Measurements from ENCODE around the gene MINDY3.
"Not testable (repeated sequence)": the region's sequence is repeated elsewhere in the genome, so short reads cannot be mapped to it uniquely, and the experiment has no call there.

MINDY3 gene

DNA sequence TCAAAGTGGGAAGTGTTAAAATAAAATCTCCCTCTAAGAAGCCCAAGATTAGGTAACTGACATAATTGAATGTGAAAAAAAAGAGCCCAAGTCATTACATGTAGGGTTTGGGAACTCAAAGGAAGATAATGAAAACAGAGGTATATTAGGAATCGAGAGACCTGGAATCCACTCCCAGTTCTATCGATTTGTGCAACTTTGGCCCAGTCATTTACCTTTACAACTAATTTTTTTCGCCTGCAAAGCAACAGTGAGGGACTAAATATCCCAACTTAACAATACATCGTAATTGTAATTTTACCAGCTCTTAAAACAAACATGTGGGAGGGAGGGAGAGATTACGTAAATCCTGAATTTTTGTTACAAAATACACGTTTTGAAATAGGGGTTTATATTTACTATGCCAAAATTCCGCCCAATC is 1.4 kb downstream of the MINDY3 start:
- H3K9ac ChIP-seq (ENCODE audit: low read depth in 1 of 2, low read length in 2 of 2) = no peak overlapping the region
- no peak overlapping the region for H3K27ac ChIP-seq (ENCODE audit: low read depth, low read length)
- no peaks in the 10 kb centered on the region for H3K36me3 ChIP-seq (ENCODE audit: control insufficient read depth in 1 of 2, insufficient read depth in 2 of 2, low read length in 2 of 2)
- H3K4me3 ChIP-seq (ENCODE audit: low read depth in 1 of 2, low read length in 2 of 2) = peak overlapping the region; percentile 97 to 100
- H3K27me3 ChIP-seq (ENCODE audit: control insufficient read depth in 1 of 2, insufficient read depth in 2 of 2, low read length in 2 of 2) = no peaks in the 10 kb centered on the region
- no peaks in the 10 kb centered on the region for H3K9me3 ChIP-seq (ENCODE audit: control insufficient read depth in 1 of 2, low read length in 2 of 2)
- H3K4me1 ChIP-seq (ENCODE audit: control insufficient read depth in 1 of 2, insufficient read depth in 2 of 2, low read length in 2 of 2) = peaks cover 19 to 30% of the 10 kb centered on the region in 2 donors

DNA sequence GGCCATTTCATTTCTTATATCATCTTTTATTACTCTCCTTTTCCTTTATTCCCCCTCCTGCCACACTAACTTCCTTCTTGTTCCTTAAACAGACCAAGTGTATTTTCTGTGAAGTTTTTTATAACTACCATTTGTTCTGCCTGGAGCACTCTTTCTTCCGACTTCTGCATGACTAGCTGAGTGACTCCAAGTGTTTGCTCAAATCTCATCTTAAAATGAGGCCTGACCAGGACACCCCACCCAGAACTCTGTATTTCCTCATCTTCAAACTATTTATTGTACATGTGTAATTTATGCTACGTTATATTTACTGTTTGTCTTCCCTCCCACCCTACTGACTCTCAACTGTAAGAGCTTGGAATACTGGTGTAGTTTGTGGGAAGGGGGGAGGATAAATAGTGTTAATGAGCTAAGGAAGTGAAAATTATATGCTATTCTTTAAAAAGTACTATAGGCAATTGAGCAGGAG is 3.2 kb downstream of the MINDY3 start:
- no peak overlapping the region for H3K27ac ChIP-seq (ENCODE audit: low read depth, low read length)
- H3K4me3 ChIP-seq (ENCODE audit: low read depth in 1 of 2, low read length in 2 of 2) = no peak overlapping the region
- no peak overlapping the region for H3K9ac ChIP-seq (ENCODE audit: low read depth in 1 of 2, low read length in 2 of 2)
- H3K36me3 ChIP-seq (ENCODE audit: control insufficient read depth in 1 of 2, insufficient read depth in 2 of 2, low read length in 2 of 2) = no peaks in the 10 kb centered on the region
- no peaks in the 10 kb centered on the region for H3K9me3 ChIP-seq (ENCODE audit: control insufficient read depth in 1 of 2, low read length in 2 of 2)
- no peaks in the 10 kb centered on the region for H3K27me3 ChIP-seq (ENCODE audit: control insufficient read depth in 1 of 2, insufficient read depth in 2 of 2, low read length in 2 of 2)
- peaks cover 19 to 30% of the 10 kb centered on the region in 2 donors for H3K4me1 ChIP-seq (ENCODE audit: control insufficient read depth in 1 of 2, insufficient read depth in 2 of 2, low read length in 2 of 2)

DNA sequence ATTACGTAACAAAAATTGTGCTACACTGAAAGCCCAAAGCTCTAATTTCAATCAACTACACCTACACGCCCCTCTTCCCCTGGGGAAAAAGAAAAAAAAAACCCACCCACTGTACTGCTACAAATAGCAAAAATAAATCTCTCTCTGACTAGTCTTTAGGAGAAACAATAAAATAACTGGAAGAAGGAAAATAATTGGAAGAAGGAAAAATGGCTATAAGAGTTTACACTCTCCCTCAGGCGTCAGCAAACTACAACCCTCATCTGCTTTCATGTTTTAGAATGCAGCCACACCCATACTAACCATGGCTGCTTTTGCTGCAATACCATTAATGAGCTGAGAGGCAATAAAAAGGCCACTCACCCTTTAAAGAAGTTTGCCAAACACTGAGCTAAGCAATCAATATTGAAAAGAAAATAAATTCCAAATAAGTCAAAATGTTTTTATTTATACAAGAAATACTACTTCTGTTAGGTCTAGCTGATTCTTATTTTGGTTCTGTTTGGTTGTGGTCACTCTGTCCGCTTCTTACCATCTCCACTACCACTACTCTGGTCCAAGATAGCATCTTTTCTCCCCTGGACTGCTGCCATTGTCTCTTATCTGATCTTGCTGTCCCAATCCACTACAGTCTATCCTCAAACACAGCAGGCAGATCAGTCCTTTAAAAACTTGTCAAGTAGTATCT is 3.8 kb downstream of the MINDY3 start:
- H3K27ac ChIP-seq (ENCODE audit: low read depth, low read length) = no peak overlapping the region
- no peaks in the 10 kb centered on the region for H3K27me3 ChIP-seq (ENCODE audit: control insufficient read depth in 1 of 2, insufficient read depth in 2 of 2, low read length in 2 of 2)
- H3K9me3 ChIP-seq (ENCODE audit: control insufficient read depth in 1 of 2, low read length in 2 of 2) = peaks cover 0 to 6% of the 10 kb centered on the region in 2 donors
- H3K4me3 ChIP-seq (ENCODE audit: low read depth in 1 of 2, low read length in 2 of 2) = no peak overlapping the region
- no peak overlapping the region for H3K9ac ChIP-seq (ENCODE audit: low read depth in 1 of 2, low read length in 2 of 2)
- peaks cover 19 to 30% of the 10 kb centered on the region in 2 donors for H3K4me1 ChIP-seq (ENCODE audit: control insufficient read depth in 1 of 2, insufficient read depth in 2 of 2, low read length in 2 of 2)
- no peaks in the 10 kb centered on the region for H3K36me3 ChIP-seq (ENCODE audit: control insufficient read depth in 1 of 2, insufficient read depth in 2 of 2, low read length in 2 of 2)

DNA sequence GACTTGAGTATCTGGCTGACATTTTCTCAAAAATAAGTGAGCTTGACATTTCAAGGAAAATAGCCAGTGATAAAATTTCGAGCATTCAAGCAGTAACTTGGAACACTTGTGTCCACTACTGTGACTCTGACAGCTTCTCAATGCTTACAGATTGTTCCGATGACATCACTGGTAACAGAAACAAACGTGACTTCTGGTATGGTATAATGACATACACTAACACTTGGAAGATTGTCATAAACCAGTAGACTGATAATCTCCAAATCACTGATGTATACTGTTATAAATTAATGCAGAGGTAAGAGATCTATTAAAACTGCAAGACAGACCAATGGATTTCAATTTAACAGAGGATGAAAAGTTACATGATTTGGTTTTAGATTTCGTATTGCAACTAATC is 6.5 kb downstream of the MINDY3 start:
- no peak overlapping the region for H3K27ac ChIP-seq (ENCODE audit: low read depth, low read length)
- no peaks in the 10 kb centered on the region for H3K27me3 ChIP-seq (ENCODE audit: control insufficient read depth in 1 of 2, insufficient read depth in 2 of 2, low read length in 2 of 2)
- H3K9me3 ChIP-seq (ENCODE audit: control insufficient read depth in 1 of 2, low read length in 2 of 2) = peaks cover 0 to 20% of the 10 kb centered on the region in 2 donors
- H3K4me3 ChIP-seq (ENCODE audit: low read depth in 1 of 2, low read length in 2 of 2) = no peak overlapping the region
- no peak overlapping the region for H3K9ac ChIP-seq (ENCODE audit: low read depth in 1 of 2, low read length in 2 of 2)
- peaks cover 4 to 23% of the 10 kb centered on the region in 2 donors for H3K4me1 ChIP-seq (ENCODE audit: control insufficient read depth in 1 of 2, insufficient read depth in 2 of 2, low read length in 2 of 2)
- no peaks in the 10 kb centered on the region for H3K36me3 ChIP-seq (ENCODE audit: control insufficient read depth in 1 of 2, insufficient read depth in 2 of 2, low read length in 2 of 2)

DNA sequence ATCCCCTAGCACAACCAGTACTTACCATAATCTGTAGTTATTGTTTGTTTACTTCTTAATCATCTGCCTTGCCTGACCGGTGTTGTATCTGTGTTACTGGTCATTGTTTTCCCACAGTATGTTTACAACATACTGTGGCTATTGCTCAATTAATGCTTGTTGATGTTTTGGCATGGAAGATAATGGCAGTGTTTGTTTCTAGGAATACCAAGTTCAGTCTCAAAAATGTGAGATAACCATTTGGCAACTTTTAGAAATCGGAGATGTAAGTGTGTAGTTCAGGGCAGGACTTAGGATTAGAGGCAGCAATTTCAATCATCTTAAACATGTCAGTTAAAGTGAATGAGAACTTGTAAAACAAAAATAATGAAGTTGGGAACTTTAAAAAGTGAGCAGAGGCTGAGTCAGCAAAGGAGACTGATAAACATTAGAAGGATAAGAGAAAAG is 8.2 kb downstream of the MINDY3 start:
- Histone ChIP-seq H3K4me1 (ENCODE audit: control insufficient read depth in 1 of 2, insufficient read depth in 2 of 2, low read length in 2 of 2) (peaks cover 0 to 9% of the 10 kb centered on the region in 2 donors), H3K9ac (ENCODE audit: low read depth in 1 of 2, low read length in 2 of 2) (no peak overlapping the region), H3K27ac (ENCODE audit: low read depth, low read length) (no peak overlapping the region), H3K27me3 (ENCODE audit: control insufficient read depth in 1 of 2, insufficient read depth in 2 of 2, low read length in 2 of 2) (no peaks in the 10 kb centered on the region), H3K4me3 (ENCODE audit: low read depth in 1 of 2, low read length in 2 of 2) (no peak overlapping the region), H3K9me3 (ENCODE audit: control insufficient read depth in 1 of 2, low read length in 2 of 2) (peaks cover 0 to 20% of the 10 kb centered on the region in 2 donors), H3K36me3 (ENCODE audit: control insufficient read depth in 1 of 2, insufficient read depth in 2 of 2, low read length in 2 of 2) (peaks cover 0 to 3% of the 10 kb centered on the region in 2 donors)

DNA sequence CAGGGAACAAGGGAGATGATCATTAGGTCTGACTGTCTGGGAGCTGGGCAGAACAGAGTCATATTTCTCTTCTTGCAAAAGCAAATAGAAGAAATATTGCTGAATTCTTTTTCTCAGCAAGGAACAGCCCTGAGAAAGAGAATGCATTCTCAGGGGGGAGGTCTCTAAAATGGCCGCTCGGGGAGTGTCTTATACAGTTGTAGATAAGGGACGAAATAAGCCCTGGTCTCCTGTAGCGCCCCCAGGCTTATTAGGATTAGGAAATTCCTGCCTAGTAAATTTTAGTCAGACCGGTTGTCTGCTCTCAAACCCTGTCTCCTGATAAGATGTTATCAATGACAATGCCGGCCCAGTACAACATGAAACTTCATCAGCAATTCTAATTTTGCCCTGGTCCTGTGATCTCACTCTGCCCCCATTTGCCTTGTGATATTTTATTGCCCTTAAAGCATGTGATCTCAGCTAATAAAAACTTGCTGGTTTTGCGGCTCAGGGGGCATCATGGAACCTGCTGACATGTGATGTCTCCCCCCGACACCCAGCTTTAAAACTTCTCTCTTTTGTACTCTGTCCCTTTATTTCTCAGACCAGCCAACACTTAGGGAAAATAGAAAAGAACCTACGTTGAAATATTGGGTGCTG is 9.8 kb downstream of the MINDY3 start:
- not testable (repeated sequence) for H3K27me3 ChIP-seq (ENCODE audit: control insufficient read depth in 1 of 2, insufficient read depth in 2 of 2, low read length in 2 of 2); H3K4me3 ChIP-seq (ENCODE audit: low read depth in 1 of 2, low read length in 2 of 2); H3K27ac ChIP-seq (ENCODE audit: low read depth, low read length); H3K9ac ChIP-seq (ENCODE audit: low read depth in 1 of 2, low read length in 2 of 2); H3K36me3 ChIP-seq (ENCODE audit: control insufficient read depth in 1 of 2, insufficient read depth in 2 of 2, low read length in 2 of 2); H3K4me1 ChIP-seq (ENCODE audit: control insufficient read depth in 1 of 2, insufficient read depth in 2 of 2, low read length in 2 of 2)
- H3K9me3 ChIP-seq (ENCODE audit: control insufficient read depth in 1 of 2, low read length in 2 of 2) = peaks cover 0 to 20% of the 10 kb centered on the region in 2 donors

DNA sequence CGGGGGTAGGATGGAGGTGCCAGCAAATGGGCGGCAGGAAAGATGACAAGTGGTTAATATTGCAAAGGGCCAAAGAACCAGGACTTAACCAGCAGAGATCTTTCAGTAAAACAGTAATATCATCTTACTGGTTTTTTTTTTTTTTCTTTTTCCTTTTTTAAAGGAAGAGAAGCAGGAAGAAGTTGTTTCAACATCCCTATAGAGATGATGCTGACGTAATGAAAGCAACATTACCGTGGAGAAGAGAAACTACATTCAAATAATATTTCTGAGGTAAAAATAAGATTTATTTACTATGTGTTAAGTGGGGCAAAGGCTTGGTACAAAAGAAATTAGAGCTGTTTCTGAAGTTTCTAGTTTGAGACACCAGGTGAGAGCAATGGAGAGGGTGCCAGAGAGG is 11.0 kb downstream of the MINDY3 start:
- H3K4me1 ChIP-seq (ENCODE audit: control insufficient read depth in 1 of 2, insufficient read depth in 2 of 2, low read length in 2 of 2) = no peaks in the 10 kb centered on the region
- H3K4me3 ChIP-seq (ENCODE audit: low read depth in 1 of 2, low read length in 2 of 2) = no peak overlapping the region
- peaks cover 0 to 3% of the 10 kb centered on the region in 2 donors for H3K36me3 ChIP-seq (ENCODE audit: control insufficient read depth in 1 of 2, insufficient read depth in 2 of 2, low read length in 2 of 2)
- H3K9ac ChIP-seq (ENCODE audit: low read depth in 1 of 2, low read length in 2 of 2) = no peak overlapping the region
- H3K9me3 ChIP-seq (ENCODE audit: control insufficient read depth in 1 of 2, low read length in 2 of 2) = peaks cover 0 to 20% of the 10 kb centered on the region in 2 donors
- no peak overlapping the region for H3K27ac ChIP-seq (ENCODE audit: low read depth, low read length)
- H3K27me3 ChIP-seq (ENCODE audit: control insufficient read depth in 1 of 2, insufficient read depth in 2 of 2, low read length in 2 of 2) = no peaks in the 10 kb centered on the region

DNA sequence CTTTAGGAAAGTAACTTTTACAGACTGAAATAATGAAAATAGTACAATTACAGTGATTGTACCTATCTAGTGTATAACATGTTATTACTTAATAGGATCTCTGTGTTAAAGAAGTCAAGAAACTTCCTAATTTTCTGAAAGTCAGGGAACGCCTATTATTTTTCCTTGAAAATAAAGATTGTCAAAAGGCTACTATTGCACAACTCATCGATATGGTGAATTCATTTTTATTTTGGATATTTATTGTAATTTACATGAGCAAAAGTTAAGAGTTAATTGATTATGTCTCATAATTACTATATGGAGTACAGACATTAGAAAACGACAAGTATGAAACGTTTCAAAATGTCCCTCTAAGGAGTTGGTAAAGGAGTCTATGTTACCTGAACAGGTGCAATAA is 12.8 kb downstream of the MINDY3 start:
- Histone ChIP-seq H3K4me3 (ENCODE audit: low read depth in 1 of 2, low read length in 2 of 2) (no peak overlapping the region), H3K27me3 (ENCODE audit: control insufficient read depth in 1 of 2, insufficient read depth in 2 of 2, low read length in 2 of 2) (no peaks in the 10 kb centered on the region), H3K27ac (ENCODE audit: low read depth, low read length) (no peak overlapping the region), H3K9ac (ENCODE audit: low read depth in 1 of 2, low read length in 2 of 2) (no peak overlapping the region), H3K4me1 (ENCODE audit: control insufficient read depth in 1 of 2, insufficient read depth in 2 of 2, low read length in 2 of 2) (no peaks in the 10 kb centered on the region), H3K36me3 (ENCODE audit: control insufficient read depth in 1 of 2, insufficient read depth in 2 of 2, low read length in 2 of 2) (peaks cover 0 to 3% of the 10 kb centered on the region in 2 donors), H3K9me3 (ENCODE audit: control insufficient read depth in 1 of 2, low read length in 2 of 2) (peaks cover 0 to 20% of the 10 kb centered on the region in 2 donors)

DNA sequence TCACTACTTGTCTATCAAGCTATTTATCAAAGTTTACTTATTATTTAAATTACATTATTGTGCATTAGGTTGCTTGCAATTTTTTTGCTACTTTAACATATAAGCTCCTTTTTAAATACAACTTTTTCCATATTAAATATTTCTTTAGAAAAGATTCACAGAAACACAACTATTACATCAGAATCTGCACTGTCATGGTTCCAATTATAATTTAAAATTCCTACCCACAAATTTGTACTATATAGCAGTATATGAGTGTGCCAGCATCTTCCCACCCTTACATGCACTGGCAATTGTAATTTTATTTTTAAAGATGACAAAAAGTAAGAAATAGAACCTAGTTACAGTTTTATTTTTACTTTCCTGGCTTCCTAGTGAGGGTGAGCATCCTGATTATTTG is 15.8 kb downstream of the MINDY3 start:
- no peak overlapping the region for H3K9ac ChIP-seq (ENCODE audit: low read depth in 1 of 2, low read length in 2 of 2)
- no peak overlapping the region for H3K27ac ChIP-seq (ENCODE audit: low read depth, low read length)
- peaks cover 0 to 3% of the 10 kb centered on the region in 2 donors for H3K36me3 ChIP-seq (ENCODE audit: control insufficient read depth in 1 of 2, insufficient read depth in 2 of 2, low read length in 2 of 2)
- no peaks in the 10 kb centered on the region for H3K4me1 ChIP-seq (ENCODE audit: control insufficient read depth in 1 of 2, insufficient read depth in 2 of 2, low read length in 2 of 2)
- no peaks in the 10 kb centered on the region for H3K27me3 ChIP-seq (ENCODE audit: control insufficient read depth in 1 of 2, insufficient read depth in 2 of 2, low read length in 2 of 2)
- H3K4me3 ChIP-seq (ENCODE audit: low read depth in 1 of 2, low read length in 2 of 2) = no peak overlapping the region
- H3K9me3 ChIP-seq (ENCODE audit: control insufficient read depth in 1 of 2, low read length in 2 of 2) = no peaks in the 10 kb centered on the region

DNA sequence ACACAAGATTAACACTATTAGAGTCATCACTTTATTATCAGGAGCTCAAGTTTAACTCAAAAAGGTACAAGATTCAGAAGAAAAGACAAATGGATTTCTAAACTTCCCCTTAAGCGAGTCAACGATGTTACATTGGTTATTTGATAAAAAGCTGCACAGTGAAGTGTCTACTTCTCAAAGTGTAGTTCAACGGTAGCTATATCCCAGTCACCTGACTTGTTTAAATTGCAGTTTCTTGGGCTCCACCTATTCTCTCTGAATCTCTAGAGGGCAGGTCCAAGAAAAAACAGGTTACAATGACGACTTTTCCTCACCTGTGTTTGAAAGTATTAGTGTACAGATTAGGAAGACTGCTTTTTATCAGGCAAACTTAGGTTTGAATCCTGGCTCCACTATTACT is 16.6 kb downstream of the MINDY3 start:
- no peak overlapping the region for H3K27ac ChIP-seq (ENCODE audit: low read depth, low read length)
- no peak overlapping the region for H3K4me3 ChIP-seq (ENCODE audit: low read depth in 1 of 2, low read length in 2 of 2)
- H3K36me3 ChIP-seq (ENCODE audit: control insufficient read depth in 1 of 2, insufficient read depth in 2 of 2, low read length in 2 of 2) = peaks cover 0 to 3% of the 10 kb centered on the region in 2 donors
- no peaks in the 10 kb centered on the region for H3K4me1 ChIP-seq (ENCODE audit: control insufficient read depth in 1 of 2, insufficient read depth in 2 of 2, low read length in 2 of 2)
- H3K9me3 ChIP-seq (ENCODE audit: control insufficient read depth in 1 of 2, low read length in 2 of 2) = no peaks in the 10 kb centered on the region
- H3K9ac ChIP-seq (ENCODE audit: low read depth in 1 of 2, low read length in 2 of 2) = no peak overlapping the region
- H3K27me3 ChIP-seq (ENCODE audit: control insufficient read depth in 1 of 2, insufficient read depth in 2 of 2, low read length in 2 of 2) = no peaks in the 10 kb centered on the region
